GM18505 (cell line): ENCODE measurements around the gene CNGB1.
"Not testable (repeated sequence)": the region's sequence is repeated elsewhere in the genome, so short reads cannot be mapped to it uniquely, and the experiment has no call there.

Source experiments
- ATAC-seq: cut with Tn5 transposase; IDR thresholded peaks from one replicate; pipeline ENCODE4 v1.9.1; 2021; ENCODE audit not compliant: unreplicated experiment
- POLR2A ChIP-seq: IDR thresholded peaks from 4 replicates; pipeline ENCODE4 v1.6.1; 2011; ENCODE audit warnings: borderline replicate concordance; ENCODE audit not compliant: insufficient read depth, insufficient read length; ENCODE audit errors: extremely low read depth

CNGB1 gene

DNA sequence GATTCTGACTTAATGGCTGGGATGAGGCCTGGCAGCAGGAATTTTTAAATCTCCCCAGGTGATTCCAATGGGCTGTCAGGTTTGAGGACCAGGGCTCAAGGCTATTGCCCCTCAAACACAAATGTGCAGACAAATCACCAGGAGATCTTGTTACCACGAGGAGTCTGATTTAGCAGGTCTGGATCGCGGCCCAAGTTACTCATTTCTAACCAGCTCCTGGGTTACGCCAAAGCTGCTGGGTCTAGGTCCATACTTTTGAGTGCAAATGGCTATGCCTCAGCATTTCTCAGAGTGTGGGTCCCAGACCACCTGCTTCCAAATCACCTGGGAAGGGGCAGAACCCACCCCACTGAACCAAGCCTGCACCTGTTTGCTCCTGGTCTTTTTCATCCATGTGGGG lies 33.1 kb downstream of the CNGB1 start:
- TF ChIP-seq POLR2A: no peak
- no peak for ATAC-seq

DNA sequence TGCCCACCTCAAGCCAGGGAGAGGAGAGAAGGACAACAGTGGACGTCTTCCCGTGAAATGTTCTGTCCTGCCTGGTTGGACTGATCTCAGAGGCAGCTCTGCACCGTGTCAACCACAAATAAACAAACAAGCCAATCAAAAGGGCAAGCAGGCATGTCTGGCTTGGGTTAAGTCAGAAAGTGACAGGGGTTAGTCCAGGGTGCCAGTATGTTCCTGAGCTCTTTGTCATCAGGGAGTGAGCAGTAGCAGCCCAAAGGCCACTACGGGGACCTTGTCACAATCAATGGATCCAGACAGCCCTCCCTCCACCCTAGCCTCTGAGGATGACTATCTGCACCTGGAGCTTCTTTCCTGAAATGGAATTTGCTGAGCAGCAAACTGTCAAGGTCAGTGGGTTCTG lies 35.0 kb downstream of the CNGB1 start:
- no peak for ATAC-seq
- no peak for TF ChIP-seq POLR2A

DNA sequence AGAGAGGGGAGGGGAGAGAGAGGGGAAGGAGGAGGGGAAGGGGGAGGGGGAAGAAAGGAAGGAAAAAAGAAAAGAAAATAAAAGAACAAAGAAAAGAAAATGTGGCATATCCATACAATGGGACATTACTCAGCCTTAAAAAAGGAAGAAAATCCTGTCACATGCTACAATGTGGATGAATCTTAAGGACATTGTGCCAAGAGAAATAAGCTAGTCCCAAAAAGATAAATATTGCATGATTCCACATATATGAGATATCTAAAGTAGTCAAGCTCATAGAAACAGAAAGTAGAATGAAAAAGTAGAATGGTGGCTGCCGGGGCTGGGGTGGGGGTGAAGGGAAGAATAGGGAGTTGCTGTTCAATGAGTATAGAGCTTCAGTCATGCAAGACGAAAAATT lies 40.4 kb downstream of the CNGB1 start:
- no peak for TF ChIP-seq POLR2A

DNA sequence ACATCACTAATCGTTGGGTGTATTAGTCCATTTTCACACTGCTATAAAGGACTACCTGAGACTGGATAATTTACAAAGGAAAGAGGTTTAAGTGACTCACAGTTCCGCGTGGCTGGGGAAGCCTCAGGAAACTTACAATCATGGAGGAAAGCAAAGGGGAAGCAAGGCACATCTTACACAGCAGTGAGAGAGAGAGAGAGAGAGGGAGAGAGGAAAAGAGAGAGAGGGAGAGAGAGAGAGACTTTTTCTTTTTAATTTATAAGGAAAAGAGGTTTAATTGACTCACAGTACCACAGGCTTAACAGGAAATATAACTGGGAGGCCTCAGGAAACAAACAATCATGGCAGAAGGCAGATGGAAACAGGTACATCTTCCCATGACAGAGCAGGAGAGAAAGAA lies 41.7 kb downstream of the CNGB1 start:
- ATAC-seq: no peak
- no peak for TF ChIP-seq POLR2A

More for the DNA sequence above, 40.4 kb downstream of the CNGB1 start:
- ATAC-seq: no peak

DNA sequence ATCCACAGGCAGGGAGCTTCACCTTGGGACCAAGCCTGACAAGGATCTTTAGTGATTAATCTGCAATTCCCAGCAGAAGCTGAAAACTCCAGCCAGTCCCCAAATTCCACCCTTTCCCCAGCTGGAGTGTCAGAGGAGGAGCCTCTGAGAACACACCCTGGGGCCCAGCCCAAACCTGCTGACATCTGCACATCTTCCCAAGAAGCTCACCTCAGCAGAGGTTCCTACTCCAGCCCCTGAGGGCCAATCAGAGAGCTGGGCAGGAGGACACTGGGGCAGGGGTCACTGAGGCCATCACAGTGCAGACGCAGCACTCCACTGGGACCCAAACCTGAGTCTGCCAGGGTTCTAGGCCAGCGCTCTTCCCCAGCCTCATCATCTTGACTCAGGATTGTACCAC lies 44.9 kb downstream of the CNGB1 start:
- no peak for TF ChIP-seq POLR2A
- no peak for ATAC-seq

DNA sequence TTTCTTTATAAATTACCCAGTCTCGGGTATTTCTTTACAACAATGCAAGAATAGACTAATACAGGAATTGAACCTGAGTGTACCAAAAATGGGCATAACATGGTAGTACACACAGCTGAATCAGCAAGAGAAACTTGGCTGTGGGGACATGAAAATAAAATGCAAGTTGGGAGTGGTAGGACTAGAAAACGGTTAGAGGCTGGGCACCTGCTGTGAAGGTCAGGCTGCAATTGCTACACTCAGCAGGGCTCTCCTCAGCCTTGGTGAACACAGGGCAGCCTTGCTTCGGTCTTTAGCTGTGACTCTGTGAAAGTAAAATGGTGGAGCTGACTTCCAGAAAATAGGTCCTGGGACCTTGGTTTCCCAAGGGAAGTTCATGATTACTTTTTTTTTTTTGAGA lies 45.6 kb downstream of the CNGB1 start:
- no peak for ATAC-seq

DNA sequence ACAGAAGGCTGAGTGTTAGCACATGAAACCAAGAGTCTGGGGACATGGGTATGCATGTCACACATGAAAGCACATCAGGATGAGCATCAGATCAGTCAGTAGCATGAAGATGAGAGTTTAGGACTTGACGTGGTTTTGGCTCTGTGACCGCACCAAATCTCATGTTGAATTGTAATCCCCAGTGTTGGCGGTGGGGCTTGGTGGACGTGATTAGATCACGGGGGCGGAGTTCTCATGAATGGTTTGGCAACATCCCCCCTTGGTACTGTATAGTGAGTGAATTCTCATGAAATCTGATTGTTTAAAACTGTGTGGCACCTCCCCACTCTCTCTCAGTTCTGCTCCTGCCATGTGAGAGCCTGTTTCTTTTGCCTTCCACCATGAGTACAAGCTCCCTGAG lies 46.4 kb downstream of the CNGB1 start:
- no peak for TF ChIP-seq POLR2A
- no peak for ATAC-seq

More for the DNA sequence above, 45.6 kb downstream of the CNGB1 start:
- no peak for TF ChIP-seq POLR2A

DNA sequence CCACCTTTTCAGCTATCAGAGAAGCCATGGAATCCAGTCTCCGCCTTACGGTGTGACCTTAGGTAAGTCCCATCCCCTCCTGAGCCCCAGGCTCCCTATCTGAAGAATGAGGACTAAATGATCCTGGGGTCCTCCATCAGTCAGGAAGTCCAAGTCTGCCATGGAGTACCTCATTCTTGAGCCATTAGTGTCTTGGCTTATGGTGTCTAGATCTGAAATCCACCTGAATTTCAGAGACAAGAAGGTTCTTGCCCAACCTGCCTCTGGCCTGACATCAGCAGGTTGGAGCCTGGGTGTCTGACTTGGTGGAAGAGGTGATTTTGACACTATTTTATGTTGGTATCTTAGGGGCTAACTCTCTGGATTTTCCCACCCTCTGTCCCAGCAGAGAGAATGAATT lies 47.1 kb downstream of the CNGB1 start:
- no peak for ATAC-seq

DNA sequence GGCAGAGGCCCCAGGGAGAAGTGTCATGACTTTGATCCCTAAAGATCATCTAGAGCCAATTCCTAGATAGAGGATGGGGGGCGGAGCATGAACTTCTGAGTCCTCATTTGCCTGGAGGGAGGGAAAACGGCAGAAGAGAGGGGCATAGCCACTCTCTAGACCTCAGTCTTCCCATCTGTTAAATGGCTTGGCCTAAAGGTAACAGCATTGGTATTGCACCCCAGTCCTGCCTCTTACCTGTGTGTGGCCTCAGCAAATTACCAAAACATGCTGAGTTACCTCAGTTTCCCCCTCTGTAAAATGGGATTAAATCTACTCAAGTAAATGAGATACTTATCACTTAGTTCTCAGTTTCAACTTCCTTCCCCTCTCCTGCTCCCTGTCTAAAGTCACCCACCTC lies 47.5 kb downstream of the CNGB1 start:
- no peak for ATAC-seq
- no peak for TF ChIP-seq POLR2A

More for the DNA sequence above, 47.1 kb downstream of the CNGB1 start:
- TF ChIP-seq POLR2A: no peak

DNA sequence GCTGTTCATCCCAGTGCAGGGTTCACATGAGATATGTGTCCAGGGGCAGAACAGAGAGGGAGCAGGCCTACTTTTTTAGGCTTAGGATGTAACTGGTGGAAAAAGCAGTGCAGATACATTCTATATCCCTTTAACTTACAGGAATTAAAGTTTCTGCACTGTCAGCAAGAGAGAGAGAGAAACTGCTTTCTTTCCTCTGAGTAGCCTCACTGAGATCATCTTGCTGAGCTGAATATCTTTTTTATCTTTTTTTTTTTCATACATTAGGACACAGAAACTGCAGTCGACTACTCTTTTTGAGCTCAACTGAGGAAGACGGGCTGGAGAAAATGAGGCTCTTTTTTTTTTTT lies 50.1 kb downstream of the CNGB1 start:
- no peak for TF ChIP-seq POLR2A
- no peak for ATAC-seq

DNA sequence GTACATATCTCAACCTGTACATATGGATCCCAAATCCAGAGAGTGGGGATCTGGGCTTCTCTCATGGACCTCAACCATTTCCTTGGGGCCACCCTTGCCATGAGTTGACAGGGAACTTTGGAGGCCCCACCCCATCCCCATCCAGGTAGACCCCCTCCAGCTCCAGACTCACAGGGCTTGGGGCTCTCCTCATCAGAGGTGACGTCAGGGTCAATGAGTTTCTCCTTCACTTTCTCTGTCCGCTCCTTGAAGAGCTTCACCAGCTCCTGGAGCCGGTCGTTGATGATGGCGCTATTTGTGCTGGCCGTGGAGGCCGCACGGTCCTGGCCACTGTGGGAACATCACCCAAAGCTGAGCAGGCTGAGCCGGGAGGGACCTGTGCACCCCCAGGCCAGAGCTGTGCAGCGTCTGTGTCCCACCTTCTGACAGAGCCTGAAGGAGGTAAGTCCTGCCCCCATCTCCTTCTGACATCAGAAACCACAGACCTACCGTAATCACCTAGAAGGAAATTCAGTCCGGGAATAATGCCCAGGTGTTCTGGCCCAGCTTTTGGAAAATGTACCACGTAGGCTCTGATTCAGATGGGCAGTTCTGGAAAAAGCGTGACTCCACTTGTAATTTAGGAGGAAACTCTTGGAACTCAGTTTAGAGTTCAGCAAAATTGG lies 50.6 kb downstream of the CNGB1 start:
- no peak for TF ChIP-seq POLR2A
- no peak for ATAC-seq

DNA sequence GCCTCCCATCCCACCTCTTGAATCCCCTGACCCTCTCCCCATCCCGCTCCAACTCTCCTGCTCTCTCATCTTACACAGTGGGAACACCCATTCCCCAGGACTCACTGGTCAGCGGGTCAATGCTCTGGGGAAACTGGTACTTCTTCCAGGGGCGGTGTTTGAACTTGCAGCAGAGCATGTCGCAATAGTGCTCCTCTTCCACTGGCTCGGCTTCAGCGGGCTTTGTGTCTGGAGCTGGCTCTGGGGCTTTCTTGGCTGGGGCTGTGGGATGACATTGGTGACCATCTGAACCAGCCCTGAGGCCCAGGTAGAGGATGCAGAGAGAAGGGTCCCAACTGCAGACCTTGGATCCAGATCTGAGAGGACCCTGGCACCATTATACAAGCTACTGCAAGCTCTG lies 51.9 kb downstream of the CNGB1 start:
- no peak for TF ChIP-seq POLR2A
- no peak for ATAC-seq

DNA sequence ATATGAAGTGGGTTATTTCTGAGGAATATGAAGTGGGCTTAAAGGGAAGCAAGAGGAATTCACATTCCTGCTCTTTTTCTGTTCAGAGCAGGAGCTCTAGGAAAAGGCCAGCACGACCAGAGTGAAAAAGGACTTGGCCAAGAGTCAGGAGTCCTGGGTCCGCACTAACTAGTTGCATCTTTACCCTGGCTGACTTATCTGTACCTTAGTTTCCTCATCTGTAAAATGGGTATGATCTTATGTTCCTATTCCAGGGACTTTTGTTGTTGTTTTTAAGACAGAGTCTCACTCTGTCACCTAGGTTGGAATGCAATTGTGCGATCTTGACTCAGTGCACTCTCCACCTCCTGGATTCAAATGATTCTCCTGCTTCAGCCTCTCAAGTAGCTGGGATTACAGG lies 52.5 kb downstream of the CNGB1 start:
- ATAC-seq: no peak
- no peak for TF ChIP-seq POLR2A

DNA sequence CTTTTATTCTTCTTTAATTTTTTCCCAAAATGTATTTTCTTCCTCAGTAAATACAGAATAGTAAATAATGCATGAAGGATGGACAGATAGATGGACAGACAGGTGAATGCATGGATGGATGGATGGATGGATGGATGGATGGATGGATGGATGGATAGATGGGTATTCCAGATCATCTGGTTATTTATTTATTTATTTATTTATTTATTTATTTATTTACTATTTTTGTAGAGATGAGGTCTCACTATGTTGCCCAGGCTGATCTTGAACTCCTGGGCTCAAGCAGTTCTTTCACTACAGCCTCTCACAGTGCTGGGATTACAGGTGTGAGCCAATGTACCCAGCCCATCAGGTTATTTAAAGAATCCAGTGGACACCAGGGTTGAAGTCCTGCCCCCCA lies 53.0 kb downstream of the CNGB1 start:
- not testable (repeated sequence) for ATAC-seq

DNA sequence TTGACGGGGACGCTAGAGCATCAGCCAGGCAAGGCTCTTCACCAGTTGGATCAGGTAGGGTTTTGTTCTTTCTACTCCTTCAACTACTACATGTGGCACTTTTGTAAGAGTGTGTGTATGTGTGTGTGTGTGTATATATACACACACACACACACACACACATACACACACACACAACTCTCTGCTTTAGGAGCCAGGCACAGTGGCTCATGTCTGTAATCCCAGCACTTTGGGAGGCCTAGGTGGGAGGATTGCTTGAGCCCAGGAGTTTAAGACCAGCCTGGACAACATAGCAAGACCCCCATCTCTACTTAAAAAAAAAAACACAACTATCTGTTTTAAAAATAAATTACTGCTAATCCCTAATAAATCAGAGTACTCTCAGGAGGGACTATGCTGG lies 53.4 kb downstream of the CNGB1 start:
- not testable (repeated sequence) for ATAC-seq
